ENCODE results near the gene ZC3H12A. TPM values are rescaled to one million over a fixed set of nuclear protein-coding genes. Genes with fewer than 3 reads are reported as not detected.

The ZC3H12A gene
- polyA plus RNA-seq, 2 of the 4 experiments (the other 2 are of a cell fraction), result 16.3 to 23.1 TPM

GRCh38 chr1:37513795-37514349, 39.5 kb downstream of the ZC3H12A start:
- peaks cover 6% of the 10 kb centered on the region; the same call in 1 of the 3 replicates for H3K4me1 ChIP-seq
- H3K27ac ChIP-seq, result peak overlapping the region; percentile 98 to 99
- CTCF ChIA-PET, result interaction anchor here (0.6 to 3.9 kb wide), 25 partner anchors 8 to 864 kb away, joined by 3 to 29 read pairs (median 4); partner anchors contain the start of genes SNIP1 and ZC3H12A
- WGBS (ENCODE audit: missing lambda C conversion rate), result 36% methylated on average over 15 of the region's 26 CpGs
- peak overlapping the region; percentile 100 for H3K4me3 ChIP-seq
- TF ChIP-seq REST (IDR thresholded peaks at IDR 0.05) (no peak), ZSCAN20 (CRISPR knock-in tag; IDR thresholded peaks at IDR 0.05) (no peak), ESRRA (IDR thresholded peaks at IDR 0.05; ENCODE audit: borderline replicate concordance, low read length) (no peak), ZC3H11A (IDR thresholded peaks at IDR 0.05) (no peak), ZNF302 (CRISPR knock-in tag; IDR thresholded peaks at IDR 0.05) (no peak), MYC (IDR thresholded peaks at IDR 0.05; ENCODE audit: borderline replicate concordance, low read length) (no peak), FOXS1 (CRISPR knock-in tag; IDR thresholded peaks at IDR 0.05) (no peak)
- POLR2A ChIA-PET, result interaction anchor here (0.8 to 1.5 kb wide), 4 partner anchors 15 to 39 kb away, joined by 3 to 8 read pairs (median 6); partner anchors contain the start of gene ZC3H12A
- no peak for FAIRE-seq
- peak; percentile 9 to 15; a peak in 4 of 6 replicates for ATAC-seq
- H3K9me3 ChIP-seq, result no peaks in the 10 kb centered on the region
- DNase-seq (ENCODE audit: low read depth in 1 of 2, low spot score in 1 of 2), result no peak
- peak overlapping the region; percentile 88 for H3K4me2 ChIP-seq

GRCh38 chr1:37514350-37515184, 40.2 kb downstream of the ZC3H12A start, which contains the start of gene MEAF6:
MEAF6 (minus strand) TSS chr1:37514766; CDS start chr1:37514746, 20 bp downstream.
- CTCF ChIA-PET, result interaction anchor here (0.6 to 3.9 kb wide), 30 partner anchors 9 to 865 kb away, joined by 3 to 29 read pairs (median 4); partner anchors contain the start of genes SNIP1 and ZC3H12A
- peak; percentile 97 to 98 for ATAC-seq
- TF ChIP-seq ZC3H11A (IDR thresholded peaks at IDR 0.05), result no peak
- TF ChIP-seq JUN (IDR thresholded peaks at IDR 0.05), result peak; percentile 51 to 53; a peak in 3 of 5 replicates
- TF ChIP-seq CHD4 (IDR thresholded peaks at IDR 0.05; ENCODE audit: borderline replicate concordance), result no peak
- TF ChIP-seq CEBPB (IDR thresholded peaks at IDR 0.05), result no peak
- no peak for TF ChIP-seq MYC (IDR thresholded peaks at IDR 0.05; ENCODE audit: borderline replicate concordance, low read length)
- no peak for TF ChIP-seq TP53 (CRISPR knock-in tag; IDR thresholded peaks at IDR 0.05)
- no peak for TF ChIP-seq USF2 (IDR thresholded peaks at IDR 0.05)
- no peak for TF ChIP-seq EHF (CRISPR knock-in tag; IDR thresholded peaks at IDR 0.05)
- no peak for TF ChIP-seq EP300 (IDR thresholded peaks at IDR 0.05)
- TF ChIP-seq TFCP2L1 (CRISPR knock-in tag; IDR thresholded peaks at IDR 0.05), result no peak
- no peak for TF ChIP-seq PBX3 (IDR thresholded peaks at IDR 0.05)
- TF ChIP-seq CBX8 (IDR thresholded peaks at IDR 0.05), result no peak
- no peak for TF ChIP-seq ZSCAN20 (CRISPR knock-in tag; IDR thresholded peaks at IDR 0.05)
- no peak for TF ChIP-seq ATOH8 (CRISPR knock-in tag; IDR thresholded peaks at IDR 0.05; ENCODE audit: low read depth)
- no peak for TF ChIP-seq RFX5 (IDR thresholded peaks at IDR 0.05)
- peak; percentile 47; the same call in 2 of the 3 replicates for TF ChIP-seq SMC3 (IDR thresholded peaks at IDR 0.05)
- TF ChIP-seq CBX2 (IDR thresholded peaks at IDR 0.05; ENCODE audit: borderline replicate concordance, low read depth), result no peak
- TF ChIP-seq HMGXB4 (CRISPR knock-in tag; IDR thresholded peaks at IDR 0.05; ENCODE audit: borderline replicate concordance), result no peak
- no peak for TF ChIP-seq GATA3 (IDR thresholded peaks at IDR 0.05; ENCODE audit: borderline replicate concordance)
- no peak for TF ChIP-seq ELK1 (IDR thresholded peaks at IDR 0.05; ENCODE audit: low read depth, low read length)

More at GRCh38 chr1:37514350-37515184, 40.2 kb downstream of the ZC3H12A start, which contains the start of gene MEAF6:
- POLR2A ChIA-PET, result interaction anchor here (0.8 to 1.5 kb wide), 8 partner anchors 15 to 59 kb away, joined by 3 to 8 read pairs (median 4); partner anchors contain the start of genes SNIP1 and ZC3H12A
- peak; percentile 63 to 72 for DNase-seq (ENCODE audit: low read depth in 1 of 2, low spot score in 1 of 2)
- Histone ChIP-seq H3K4me1 (peaks cover 6% of the 10 kb centered on the region; the same call in 1 of the 3 replicates), H3K27ac (peak within 1 kb of the TSS; percentile 98 to 99), H3K4me3 (peak within 1 kb of the TSS; percentile 100), H3K9me3 (no peaks in the 10 kb centered on the region), H3K4me2 (peak within 1 kb of the TSS; percentile 88)
- 4% methylated on average over 12 of the region's 100 CpGs for WGBS (ENCODE audit: missing lambda C conversion rate)
- FAIRE-seq, result no peak
